H54 (cell line): Measurements from ENCODE around the gene MED27.

Experiments used
- DNase-seq: peaks from one replicate; pipeline ENCODE4 v3.0.0; 2011; ENCODE audit warnings: low spot score, mixed read lengths; ENCODE audit not compliant: insufficient read length
- FAIRE-seq: peaks from 3 replicates; lab custom pipeline; 2011; peaks lifted over from hg19 to GRCh38; lab: Jason Lieb, UNC
- POLR2A ChIP-seq: IDR thresholded peaks from 2 replicates; pipeline ENCODE4 v1.6.1; 2011; ENCODE audit warnings: low read depth, mild to moderate bottlenecking, low read length

MED27 gene, protein sequence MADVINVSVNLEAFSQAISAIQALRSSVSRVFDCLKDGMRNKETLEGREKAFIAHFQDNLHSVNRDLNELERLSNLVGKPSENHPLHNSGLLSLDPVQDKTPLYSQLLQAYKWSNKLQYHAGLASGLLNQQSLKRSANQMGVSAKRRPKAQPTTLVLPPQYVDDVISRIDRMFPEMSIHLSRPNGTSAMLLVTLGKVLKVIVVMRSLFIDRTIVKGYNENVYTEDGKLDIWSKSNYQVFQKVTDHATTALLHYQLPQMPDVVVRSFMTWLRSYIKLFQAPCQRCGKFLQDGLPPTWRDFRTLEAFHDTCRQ

GRCh38 chr9:132079391-132080091, at the start of gene MED27:
TSS of gene MED27 (minus strand) at chr9:132079867. CDS start at chr9:132079844, 23 bp downstream.
- peak; percentile 43; the same call in 1 of the 2 replicates for TF ChIP-seq POLR2A
- DNase-seq: peak; percentile 86
- peak; percentile 94 for FAIRE-seq

- TF ChIP-seq POLR2A: no peak
- no peak for FAIRE-seq
- DNase-seq: no peak
Measured at GRCh38 chr9:132127888-132128534, 48.3 kb upstream of the MED27 start.

- FAIRE-seq: no peak
- no peak for TF ChIP-seq POLR2A
- DNase-seq: no peak
Measured at GRCh38 chr9:132126680-132127236, 47.1 kb upstream of the MED27 start.

GRCh38 chr9:132125944-132126679, 46.4 kb upstream of the MED27 start:
- no peak for TF ChIP-seq POLR2A
- FAIRE-seq (no peak), DNase-seq (no peak)

GRCh38 chr9:132125361-132125760, 45.7 kb upstream of the MED27 start:
- TF ChIP-seq POLR2A: no peak
- FAIRE-seq (no peak), DNase-seq (no peak)

GRCh38 chr9:132124800-132125199, 45.1 kb upstream of the MED27 start:
- DNase-seq (no peak), FAIRE-seq (no peak)
- no peak for TF ChIP-seq POLR2A

DNA sequence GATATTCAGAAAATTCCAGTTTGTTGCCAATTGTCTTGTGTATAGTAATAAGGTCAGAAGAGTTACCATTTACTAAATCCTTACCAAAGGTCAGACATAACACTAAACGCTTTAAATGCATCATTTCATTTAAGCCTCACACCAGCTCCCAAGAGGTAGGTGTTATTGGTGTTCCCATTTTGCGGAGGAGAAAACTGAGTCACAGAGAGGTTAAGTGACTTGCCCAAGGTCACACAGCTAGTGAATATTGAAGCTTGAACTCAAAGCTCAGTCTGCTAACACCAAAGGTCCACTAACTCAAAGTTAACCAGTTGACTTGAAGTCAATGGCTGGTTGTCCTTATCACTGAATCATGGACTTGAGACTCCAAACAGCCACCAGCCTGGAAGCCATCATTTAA, 41.4 kb upstream of the MED27 start:
- no peak for DNase-seq
- no peak for FAIRE-seq
- TF ChIP-seq POLR2A: no peak

DNA sequence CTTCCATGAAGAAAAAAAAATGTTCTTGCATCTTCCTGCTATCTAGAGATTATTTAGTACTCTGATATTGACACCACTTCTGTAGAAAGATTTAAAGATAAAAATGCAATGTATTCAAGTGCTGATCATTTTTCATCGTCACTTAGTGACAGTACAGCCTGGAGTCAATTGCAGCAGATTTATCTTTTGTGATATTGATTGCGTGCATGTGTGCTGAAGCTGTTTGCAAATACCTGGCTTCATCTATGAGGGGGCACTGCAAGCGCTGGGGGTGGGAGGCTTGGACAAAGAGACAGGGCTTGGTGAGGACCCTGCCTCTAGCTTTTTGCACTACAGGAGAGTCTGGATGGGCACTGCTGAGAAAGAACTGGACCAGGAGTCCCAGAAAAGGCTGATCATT, 38.0 kb upstream of the MED27 start:
- no peak for FAIRE-seq
- DNase-seq: no peak
- no peak for TF ChIP-seq POLR2A

DNA sequence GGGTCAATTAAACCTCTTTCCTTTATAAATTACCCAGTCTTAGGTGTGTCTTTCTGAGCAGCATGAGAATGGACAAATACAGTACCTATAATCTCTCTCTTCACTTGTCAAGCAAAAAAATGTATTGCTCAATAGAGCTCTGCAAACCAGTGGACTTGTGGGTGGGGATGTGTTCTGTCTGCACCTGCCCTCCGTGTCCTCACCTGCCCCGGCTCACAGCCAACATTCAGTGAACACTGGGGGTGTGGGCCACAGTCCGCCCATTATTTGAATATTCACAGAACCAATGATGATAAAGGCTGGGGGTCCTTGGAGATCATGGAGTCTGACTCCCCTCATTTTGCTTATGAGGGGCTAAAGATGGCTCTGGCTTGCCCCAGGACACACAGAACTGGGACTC, 36.9 kb upstream of the MED27 start:
- DNase-seq (no peak), FAIRE-seq (no peak)
- TF ChIP-seq POLR2A: no peak

GRCh38 chr9:132114102-132114707, 34.5 kb upstream of the MED27 start:
- no peak for FAIRE-seq

GRCh38 chr9:132109291-132109690, 29.6 kb upstream of the MED27 start:
- no peak for FAIRE-seq
- no peak for TF ChIP-seq POLR2A

More at GRCh38 chr9:132114102-132114707, 34.5 kb upstream of the MED27 start:
- TF ChIP-seq POLR2A: no peak
- peak; percentile 40 for DNase-seq

GRCh38 chr9:132108728-132109127, 29.1 kb upstream of the MED27 start:
- no peak for TF ChIP-seq POLR2A
- DNase-seq (no peak), FAIRE-seq (no peak)

More at GRCh38 chr9:132109291-132109690, 29.6 kb upstream of the MED27 start:
- DNase-seq: no peak
